Placental pericyte (primary cell): ENCODE measurements around the gene TPRA1. TPM values are rescaled to one million over a fixed set of nuclear protein-coding genes. Genes with fewer than 3 reads are reported as not detected.

Experiments used
- small RNA-seq: library from RNA; depleted of rRNA; stranded (forward); fragments of <200 nt; gene quantifications from one replicate; pipeline ENCODE3, GENCODE V24; 2012; ENCODE audit warnings: low replicate concordance
- total RNA-seq: library from RNA; depleted of rRNA; stranded (reverse); fragments of >200 nt; gene quantifications from 2 replicates; pipeline ENCODE4 v1.2.3, GENCODE V29; 2012

Gene TPRA1
- total RNA-seq: 33.5 and 75.7 TPM in 2 replicates

DNA sequence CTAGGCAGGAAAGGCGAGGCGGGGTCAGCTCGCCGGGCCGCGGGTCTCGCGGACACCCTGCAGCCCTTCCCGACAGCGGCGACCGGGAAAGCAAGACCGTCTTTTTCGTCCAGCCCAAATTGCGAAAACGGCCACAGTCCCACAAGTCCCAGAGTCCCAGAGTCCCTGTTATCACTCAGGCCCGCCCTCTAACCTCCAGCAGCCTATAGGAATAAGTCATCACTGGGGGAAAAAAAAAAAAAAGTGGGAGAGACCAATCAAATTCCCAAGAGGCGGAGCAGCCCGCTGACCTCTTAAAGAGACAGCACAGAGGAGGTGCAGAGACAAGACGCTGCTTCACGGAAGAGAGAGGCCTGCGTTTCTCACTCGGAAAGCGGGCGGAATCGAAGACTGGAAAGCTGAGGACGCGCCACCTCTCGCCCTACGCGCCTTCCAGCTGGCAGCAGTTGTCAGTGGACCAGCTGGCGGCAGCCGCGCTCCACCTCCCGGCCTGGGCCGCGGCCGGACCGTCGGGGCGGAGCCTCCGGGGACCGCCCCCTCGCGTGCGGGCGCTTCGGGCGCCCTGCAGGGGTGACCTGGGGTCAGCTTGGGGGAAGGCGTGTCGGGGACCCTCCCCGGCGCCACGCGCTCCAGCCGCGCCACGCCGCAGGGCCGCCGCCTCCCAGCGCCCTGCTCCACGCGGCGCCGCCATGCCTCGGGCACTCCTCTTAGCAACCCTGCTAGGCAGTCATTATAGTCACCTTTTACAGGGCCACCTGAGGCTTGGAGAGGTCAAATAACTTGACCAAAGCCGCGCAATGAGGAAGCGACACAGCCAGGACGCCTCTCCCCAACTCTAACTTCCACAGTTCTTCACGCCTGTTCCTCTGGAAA is at the start of gene TPRA1:
TPRA1 (minus strand) TSS at position 141 of the 873 bp plus-strand sequence. CDS start 10,587 bp downstream, outside the sequence.

GRCh38 chr3:127628788-127629466 is 38.4 kb upstream of the TPRA1 start, which contains the start of gene PODXL2:
PODXL2 (plus strand) TSS chr3:127629185; CDS start chr3:127629220, 35 bp downstream.

Small RNA genes lying within 50 kb of the gene (small RNA-seq; reads per million reads assigned to genes)
- not detected for gene AC084035.1
- gene MIR6825: not detected
- 0.72 reads per million, percentile 31 among the genes with 10 or more reads in this experiment for gene MIR7976

Other genes with a start within 250 kb of the TPRA1 start
- 16.6 and 98.5 TPM in 2 replicates for gene MCM2, start 7.7 kb upstream of the TPRA1 start, total RNA-seq
- gene PODXL2, start 38.5 kb upstream of the TPRA1 start, total RNA-seq: 0.86 and 0.88 TPM in 2 replicates
- 10.2 and 15.1 TPM in 2 replicates for gene ABTB1, start 82.2 kb upstream of the TPRA1 start, total RNA-seq
- gene MGLL, start 231.8 kb upstream of the TPRA1 start, total RNA-seq: 10.7 and 123 TPM in 2 replicates